NK-92 treated with Interleukin-12 subunit alpha and Interleukin-12 subunit beta, amount 100 ng/mL, for 24 hours (cell line): ENCODE results near the gene HES4.
"Not testable (repeated sequence)": the region's sequence is repeated elsewhere in the genome, so short reads cannot be mapped to it uniquely, and the experiment has no call there.

ENCODE experiments used
- DNase-seq: peaks from one replicate; lab custom pipeline; 2025; lab: John Stamatoyannopoulos, UW

HES4 gene

GRCh38 chr1:998745-998994 lies 1.2 kb downstream of the HES4 start:
- no peak for DNase-seq

- no peak for DNase-seq
Measured at GRCh38 chr1:997993-998744, 1.7 kb downstream of the HES4 start.

DNA sequence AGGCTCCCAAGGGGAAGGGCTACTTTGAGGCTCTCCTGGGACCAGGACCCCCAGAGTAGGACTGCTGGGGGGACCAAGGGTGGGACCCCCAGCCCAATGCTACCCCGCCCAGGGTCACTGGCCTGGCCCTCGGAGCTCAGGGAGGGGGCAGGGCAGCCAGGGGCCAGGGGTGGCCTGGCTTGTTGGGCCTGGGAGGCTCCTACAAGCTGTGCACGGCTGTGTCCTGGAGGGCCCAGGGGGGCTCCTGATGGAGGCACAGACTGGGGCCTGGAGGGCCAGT lies 2.2 kb downstream of the HES4 start:
- DNase-seq = no peak

GRCh38 chr1:996851-997712 lies 2.8 kb downstream of the HES4 start:
- no peak for DNase-seq

- no peak for DNase-seq
Measured at GRCh38 chr1:995665-996633, 3.9 kb downstream of the HES4 start.

- not testable (repeated sequence) for DNase-seq
Measured at GRCh38 chr1:994546-994945, 5.4 kb downstream of the HES4 start.

DNA sequence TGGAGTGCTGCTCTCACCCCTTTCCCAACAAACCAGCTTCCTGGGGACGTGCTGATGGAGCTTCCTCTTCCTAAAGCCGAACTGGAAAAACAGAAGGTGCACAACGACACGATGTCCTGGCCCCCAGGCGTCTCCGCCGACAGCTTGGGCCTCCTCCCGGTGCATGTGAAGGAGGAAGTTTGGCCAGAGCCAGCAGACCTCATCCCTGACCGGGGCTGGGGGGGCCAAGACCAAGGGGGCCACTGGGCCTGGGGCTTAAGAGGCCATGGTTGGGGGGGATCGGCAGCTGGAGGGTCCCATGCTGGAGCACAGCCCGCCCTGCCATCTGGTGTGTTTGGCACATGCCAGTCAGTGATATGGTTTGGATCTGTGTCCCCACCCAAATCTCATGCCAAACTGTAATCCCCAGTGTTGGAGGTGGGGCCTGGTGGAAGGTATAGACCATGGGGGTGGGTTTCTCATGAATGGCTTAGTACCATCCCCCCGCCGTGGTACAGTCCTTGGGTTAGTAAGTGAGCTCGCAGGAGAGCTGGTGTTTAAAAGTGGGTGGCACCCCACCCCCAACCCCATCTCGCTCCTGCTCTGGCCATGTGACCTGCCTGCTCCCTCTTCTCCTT lies 6.4 kb downstream of the HES4 start:
- no peak for DNase-seq

DNA sequence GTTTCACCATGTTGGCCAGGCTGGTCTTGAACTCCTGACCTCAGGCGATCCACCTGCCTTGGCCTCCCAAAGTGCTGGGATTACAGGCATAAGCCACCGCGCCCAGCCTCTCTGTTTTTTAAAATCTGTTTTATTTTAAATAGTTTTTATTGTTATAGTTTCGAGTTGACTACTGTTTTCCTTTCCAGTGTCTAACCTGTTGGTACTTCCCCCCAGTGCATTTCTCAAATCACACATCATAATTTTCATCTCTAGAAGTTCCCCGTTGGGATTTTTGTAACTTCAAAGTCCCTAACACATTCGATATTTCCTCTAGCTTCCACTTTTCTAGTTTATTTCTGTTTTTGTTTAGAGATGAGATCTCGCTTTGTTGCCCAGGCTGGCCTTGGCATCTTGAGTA lies 7.5 kb downstream of the HES4 start:
- no peak for DNase-seq

- no peak for DNase-seq
Measured at GRCh38 chr1:991895-992294, 8.0 kb downstream of the HES4 start.

DNA sequence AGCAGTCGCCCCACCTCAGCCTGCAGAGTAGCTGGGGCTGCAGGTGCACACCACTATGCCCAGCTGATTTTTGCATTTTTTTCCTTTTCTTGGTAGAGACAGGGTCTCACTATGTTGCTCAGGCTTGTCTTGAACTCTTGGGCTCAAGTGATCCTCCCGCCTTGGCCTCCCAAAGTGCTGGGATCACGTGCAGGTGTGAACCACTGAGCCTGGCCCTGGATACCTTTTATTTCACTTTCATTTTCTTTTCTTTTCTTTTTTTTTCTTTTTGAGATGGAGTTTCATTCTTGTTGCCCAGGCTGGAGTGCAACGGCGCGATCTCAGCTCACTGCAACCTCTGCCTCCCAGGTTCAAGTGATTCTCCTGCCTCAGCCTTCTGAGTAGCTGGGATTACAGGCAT lies 8.6 kb downstream of the HES4 start:
- DNase-seq = not testable (repeated sequence)

DNA sequence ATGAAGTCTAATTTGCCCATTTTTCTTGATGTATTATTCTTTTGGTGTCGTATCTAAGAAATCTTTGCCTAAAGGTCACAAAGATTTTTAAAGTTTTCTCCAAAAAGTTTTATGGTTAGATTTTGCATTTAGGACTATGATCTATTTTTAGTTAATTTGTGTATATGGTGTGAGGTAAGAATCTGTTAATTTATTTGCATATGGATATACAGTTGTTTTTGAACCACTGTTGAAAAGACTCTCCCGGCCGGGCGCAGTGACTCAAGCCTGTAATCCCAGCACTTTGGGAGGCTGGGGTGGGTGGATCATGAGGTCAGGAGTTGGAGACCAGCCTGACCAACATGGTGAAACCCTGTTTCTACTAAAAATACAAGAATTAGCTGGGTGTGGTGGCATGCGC lies 11.8 kb downstream of the HES4 start:
- DNase-seq = not testable (repeated sequence)

DNA sequence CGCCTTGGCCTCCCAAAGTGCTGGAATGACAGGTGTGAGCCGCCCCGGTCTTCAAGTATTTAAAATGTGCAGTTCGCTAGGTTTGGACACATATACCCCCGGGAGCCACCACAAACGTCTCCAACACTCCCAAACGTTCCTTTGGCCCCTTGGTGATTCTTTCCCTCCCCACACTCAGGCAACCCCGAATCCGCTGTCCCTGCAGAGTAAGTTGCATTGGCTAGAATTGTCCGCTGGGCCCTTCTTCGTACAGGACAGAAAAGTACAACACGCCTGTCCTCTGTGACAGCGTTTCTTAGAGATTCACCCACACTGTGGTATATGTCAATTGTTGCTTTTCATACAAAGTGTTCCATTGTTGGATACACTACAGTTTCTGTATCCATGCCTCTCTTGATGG lies 14.8 kb downstream of the HES4 start:
- no peak for DNase-seq

- no peak for DNase-seq
Measured at GRCh38 chr1:984476-984814, 15.5 kb downstream of the HES4 start.

- DNase-seq = peak; percentile 36
Measured at GRCh38 chr1:983798-984475, 16.0 kb downstream of the HES4 start.

GRCh38 chr1:982765-983436 lies 17.0 kb downstream of the HES4 start:
- DNase-seq = no peak

DNA sequence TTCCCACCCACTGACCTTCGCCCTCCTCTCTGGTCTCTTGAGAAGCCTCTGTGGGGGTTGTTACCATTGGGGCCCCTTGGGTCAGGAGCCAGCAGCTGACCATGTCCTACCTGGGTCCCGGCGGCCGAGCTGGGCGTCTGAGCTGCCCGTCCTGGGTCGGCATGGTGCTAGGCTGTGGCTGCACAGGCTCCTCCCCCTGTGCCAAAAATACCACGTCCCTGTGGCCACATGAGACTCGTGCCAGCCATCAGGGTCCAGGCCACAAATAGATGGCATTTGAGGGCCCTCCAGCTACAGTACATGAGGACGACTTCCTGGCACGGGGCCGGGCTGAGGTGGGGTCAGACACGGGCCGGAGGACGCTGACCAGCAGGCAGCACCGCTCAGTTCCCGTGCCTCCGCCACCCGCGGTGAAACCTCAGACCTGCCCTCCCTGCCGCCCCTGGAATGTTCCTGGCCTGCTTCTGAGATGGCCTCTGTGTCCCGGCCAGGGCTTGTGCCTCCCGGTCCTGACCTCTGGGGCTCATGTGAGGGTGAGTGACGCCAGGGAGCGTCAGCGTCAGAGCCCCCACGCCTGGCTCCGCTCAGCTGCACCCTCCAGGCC lies 17.8 kb downstream of the HES4 start, which contains the start of gene PERM1:
TSS of gene PERM1 (minus strand) at position 139 of the 604 bp plus-strand sequence. CDS start 1,064 bp downstream, outside the sequence.
- no peak for DNase-seq

- DNase-seq = no peak
Measured at GRCh38 chr1:981491-981954, 18.4 kb downstream of the HES4 start.

- DNase-seq = no peak
Measured at GRCh38 chr1:980602-981395, 19.1 kb downstream of the HES4 start.

GRCh38 chr1:980137-980571 lies 19.7 kb downstream of the HES4 start:
- no peak for DNase-seq

DNA sequence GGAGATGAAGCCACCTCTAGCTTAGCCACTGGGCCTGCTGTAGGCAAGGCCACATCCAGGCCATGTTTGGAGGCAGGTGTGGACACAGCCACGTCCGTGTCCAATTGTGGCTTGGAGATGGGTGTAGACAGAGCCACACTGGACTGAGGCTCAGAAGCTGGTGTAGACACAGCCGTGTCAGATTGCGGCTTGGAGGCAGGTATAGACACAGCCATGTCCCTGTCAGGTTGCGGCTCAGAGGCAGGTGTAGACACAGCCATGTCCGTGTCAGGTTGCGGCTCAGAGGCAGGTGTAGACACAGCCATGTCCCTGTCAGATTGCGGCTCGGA lies 20.2 kb downstream of the HES4 start:
- no peak for DNase-seq
